Skeletal muscle cell (primary cell): ENCODE data around the gene RNF213.

ENCODE experiments used
- DNase-seq: peaks from one replicate; pipeline ENCODE4 v3.0.0-alpha.2; 2010; ENCODE audit warnings: low read depth
- H3K4me3 ChIP-seq: 2 replicates; pipeline ENCODE4 v1.5.1; 2011; ENCODE audit warnings: low read depth, mild to moderate bottlenecking, control low read depth, low read length, moderate library complexity

The RNF213 gene

DNA sequence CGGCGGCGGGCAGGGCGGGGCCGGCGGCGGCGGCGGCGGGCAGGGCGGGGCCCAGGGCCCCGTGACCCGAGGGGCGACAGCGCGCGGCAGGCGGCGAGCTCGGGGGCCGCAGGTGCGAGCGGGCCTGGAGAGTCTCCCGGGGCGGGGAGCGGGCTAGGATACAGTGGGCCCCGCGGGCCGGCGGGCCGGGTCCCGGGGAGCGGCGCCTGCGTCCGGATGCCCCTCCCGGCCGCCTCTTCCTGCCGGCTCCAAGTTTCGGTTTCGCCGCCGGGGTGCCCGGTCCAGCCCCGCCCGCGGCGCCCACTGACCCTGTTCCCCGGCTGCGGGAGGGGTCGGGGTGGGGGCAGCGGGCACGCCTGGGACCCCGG, at the start of gene RNF213:
TSS of gene RNF213 (plus strand) at position 62 of the 368 bp plus-strand sequence. CDS start 2,830 bp downstream, outside the sequence.
- no peak for DNase-seq
- peak within 1 kb of the TSS; percentile 73 for H3K4me3 ChIP-seq

DNA sequence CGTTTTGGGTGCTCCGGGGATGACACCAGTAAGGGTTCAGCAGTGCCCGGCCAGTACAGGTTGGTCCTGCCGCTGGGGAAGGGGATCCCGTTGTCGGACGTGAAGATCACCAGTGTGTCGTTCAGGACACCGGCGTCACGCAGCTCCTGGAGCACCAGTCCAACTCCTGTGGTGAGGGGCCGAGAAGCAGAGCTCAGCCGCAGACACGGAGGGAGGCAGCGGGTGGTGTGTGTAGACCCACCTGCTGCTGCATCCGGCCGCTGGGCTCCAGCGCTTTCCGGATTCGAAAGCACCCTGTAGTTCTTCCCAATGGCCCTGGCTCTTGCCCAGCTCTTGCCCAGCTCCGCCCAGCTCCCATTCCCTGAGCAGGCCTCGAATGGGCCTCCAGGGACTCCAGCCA, 48.5 kb upstream of the RNF213 start:
- no peak for DNase-seq
- no peak overlapping the region for H3K4me3 ChIP-seq

DNA sequence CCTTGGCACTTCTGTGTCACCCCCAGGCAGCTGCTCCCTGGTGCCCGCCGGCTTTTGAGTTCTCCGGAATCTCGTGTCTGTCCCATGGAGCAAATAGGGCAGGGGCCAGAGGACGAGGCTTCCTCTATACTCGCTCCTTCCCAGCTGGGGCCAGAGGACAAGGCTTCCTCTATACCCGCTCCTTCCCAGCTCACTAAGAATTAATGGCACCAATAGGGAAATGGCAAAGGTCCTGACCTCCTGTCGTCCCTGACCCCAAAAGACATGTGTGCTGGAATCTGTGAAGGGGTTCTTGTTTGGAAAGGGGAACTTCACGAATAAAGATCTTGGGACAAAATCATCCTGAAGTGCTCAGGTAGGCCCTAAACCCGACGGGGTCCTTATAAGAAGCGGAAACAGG, 48.1 kb upstream of the RNF213 start:
- no peak for DNase-seq
- H3K4me3 ChIP-seq: no peak overlapping the region

DNA sequence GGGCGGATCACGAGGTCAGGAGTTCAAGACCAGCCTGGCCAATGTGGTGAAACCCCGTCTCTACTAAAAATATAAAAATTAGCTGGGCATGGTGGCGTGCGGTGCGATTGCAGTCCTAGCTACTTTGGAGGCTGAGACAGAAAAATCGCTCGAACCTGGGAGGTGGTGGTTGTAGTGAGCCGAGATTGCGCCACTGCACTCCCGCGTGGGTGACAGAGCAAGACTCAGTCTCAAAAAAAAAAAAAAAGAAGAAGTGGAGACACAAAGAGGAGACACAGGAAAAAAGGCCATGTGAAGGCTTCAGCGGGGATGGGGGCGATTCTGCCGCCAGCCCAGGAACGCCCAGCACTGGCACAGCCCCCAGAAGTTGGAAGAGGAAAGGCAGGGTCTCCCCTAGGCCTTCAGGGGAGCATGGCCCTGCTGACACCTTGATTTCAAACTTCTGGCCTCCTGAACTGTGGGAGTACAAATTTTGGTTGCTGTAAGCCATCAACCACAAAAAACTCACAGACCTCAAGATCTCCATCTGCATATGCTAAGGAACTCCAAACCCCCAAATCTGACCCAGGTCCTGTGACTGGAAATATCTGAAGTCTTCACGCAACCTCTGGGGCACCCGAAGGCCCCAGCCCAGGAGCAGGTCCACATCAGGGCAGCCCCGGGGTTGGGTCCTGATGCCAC, 47.5 kb upstream of the RNF213 start:
- DNase-seq: no peak
- no peak overlapping the region for H3K4me3 ChIP-seq

DNA sequence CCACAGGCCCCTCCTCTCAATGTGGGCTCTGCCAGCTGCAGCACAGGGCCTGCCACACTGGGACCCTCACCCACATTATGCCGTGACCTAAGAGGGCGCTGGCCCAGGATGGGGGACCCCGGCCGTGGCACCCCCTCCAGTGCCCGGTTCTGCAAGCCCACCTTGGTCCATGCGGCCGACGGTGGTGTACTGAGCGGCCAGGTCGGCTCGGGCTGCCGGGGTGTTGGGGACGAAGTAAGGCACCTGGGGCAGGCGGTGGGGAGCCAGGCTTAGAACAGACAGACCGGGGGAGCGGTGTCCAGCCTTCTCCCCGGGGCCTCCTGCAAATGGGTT, 47.0 kb upstream of the RNF213 start:
- no peak for DNase-seq
- no peak overlapping the region for H3K4me3 ChIP-seq

DNA sequence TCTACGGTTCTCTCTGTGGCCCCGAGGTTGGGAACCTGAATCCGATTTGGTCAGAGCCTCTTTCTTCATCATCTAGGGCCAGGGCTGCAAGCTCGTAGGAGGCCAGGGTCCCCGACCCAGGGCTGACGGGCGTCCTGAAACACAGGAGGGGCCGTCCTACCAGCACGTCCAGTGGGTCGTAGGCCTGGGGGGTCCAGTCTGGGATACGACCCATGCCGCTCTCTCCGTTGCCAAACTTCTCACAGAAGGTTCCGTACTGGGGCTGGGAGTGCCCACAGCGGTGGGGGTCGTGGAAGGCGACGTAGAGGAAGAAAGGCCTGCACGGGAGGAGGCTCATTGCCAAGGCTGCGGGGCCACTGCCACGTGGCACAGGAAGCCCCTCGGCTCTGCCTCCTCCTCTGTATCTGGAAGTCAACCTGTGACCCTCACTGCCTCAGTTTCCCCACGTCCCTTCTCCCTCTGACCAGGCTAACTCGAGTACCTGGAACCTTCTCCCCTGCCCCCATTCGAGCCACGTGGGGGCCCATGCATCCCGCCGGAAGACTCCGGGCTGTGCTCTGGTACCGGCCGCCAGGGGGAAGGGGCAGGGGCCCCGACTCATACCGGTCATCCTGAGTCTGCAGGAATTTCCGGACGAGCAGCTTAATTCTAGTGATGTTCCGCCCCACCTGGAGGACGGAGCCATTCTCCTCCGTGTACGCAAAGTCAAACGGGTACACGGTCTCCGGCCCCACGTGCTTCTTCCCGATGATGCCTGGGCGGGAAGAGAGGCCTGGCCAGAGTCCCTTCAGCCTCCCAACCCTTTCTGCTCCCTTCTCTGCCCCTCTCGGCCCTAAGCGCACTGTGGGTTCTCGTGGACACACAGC, 46.4 kb upstream of the RNF213 start:
- no peak for DNase-seq
- no peak overlapping the region for H3K4me3 ChIP-seq

DNA sequence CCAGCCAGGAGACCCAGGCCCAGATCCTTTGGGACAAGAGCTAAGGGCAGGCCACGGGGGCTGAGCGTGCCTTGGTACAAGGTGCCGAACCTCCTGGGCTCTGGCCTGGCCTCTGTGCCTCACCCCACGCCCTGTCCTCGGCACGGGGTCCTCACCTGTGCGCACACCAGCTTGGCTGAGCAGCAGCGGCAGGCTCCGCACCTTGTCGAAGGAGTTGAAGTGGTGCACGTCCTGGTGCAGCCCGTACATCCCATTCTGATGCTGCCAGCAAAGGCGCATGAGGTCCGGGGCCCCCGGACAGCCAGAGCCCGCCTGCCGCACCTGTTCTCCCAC, 45.8 kb upstream of the RNF213 start:
- DNase-seq: no peak
- no peak overlapping the region for H3K4me3 ChIP-seq

DNA sequence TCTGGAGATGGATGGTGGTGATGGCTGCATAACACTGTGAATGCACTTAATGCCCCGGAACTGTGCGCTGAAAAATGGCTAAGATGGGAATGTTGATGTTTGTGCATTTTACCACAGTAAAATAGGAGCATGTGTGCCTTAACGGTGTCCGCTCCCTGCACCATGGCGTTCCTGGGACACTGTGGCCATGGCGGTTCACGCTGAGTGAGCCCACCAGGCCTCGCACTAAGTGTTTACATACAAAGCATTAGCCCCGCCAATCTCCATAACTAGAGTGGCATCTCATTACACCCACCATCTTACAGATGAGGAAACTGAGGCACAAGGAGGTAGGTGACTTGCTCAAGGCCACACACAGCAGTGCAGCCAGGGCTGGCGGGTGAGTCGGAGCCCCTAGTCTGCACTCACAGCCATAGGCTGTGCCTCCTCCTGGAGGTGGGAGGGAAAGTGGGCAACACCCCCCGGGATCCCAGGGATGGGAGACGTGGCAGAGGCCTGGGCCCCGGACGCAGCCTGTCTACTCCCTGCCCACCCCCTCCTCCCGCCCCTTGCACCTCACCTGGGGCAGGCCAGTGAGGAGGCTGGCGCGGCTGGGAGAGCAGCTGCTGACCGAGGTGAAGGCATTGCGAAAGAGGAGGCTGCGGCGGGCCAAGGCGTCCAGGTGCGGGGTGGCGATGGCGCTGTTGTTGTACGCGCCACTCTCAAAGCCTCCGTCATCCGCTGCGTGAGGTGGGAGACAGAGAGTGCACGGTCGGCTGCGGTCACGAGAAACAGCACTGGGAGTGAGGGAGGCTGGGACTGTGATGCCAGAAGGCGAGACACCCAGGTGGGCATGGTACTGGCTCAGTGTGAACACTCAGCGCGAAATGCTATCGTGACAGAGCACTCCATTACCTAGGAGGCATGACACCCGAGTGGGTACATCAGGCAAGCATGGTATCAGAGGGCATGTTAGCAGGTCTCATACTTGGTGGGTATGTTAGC, 43.9 kb upstream of the RNF213 start:
- no peak for DNase-seq
- H3K4me3 ChIP-seq: no peak overlapping the region

DNA sequence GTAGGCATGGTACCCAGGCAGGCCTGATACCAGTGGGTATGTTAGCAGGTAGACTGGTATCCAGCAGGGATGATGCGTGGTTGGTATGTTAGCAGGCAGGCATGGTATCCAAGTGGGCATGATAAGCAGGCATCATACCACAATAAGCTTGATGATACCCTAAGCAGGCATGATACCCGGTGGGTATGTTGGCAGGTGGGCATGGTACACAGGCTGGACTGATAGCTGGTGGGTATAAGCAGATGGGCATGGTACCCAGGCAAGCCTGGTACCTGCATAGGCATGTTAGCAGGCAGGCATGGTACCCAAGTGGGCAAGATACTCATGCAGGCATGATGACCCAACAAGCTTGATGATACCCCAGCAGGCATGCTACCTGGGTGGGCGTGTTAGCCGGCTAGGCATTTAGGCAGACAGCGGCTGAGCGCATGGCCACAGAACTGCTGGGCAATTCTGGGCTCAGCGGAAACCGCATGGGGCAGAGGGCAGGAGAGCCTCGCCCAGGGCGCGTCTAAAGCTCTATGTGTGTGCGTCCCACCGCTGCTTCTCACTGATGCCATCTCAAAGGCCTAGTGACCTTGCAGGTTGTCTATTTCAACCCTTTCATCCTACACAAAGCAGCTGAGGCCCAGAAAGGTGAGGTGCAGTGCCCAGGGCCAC, 42.8 kb upstream of the RNF213 start:
- no peak overlapping the region for H3K4me3 ChIP-seq
- no peak for DNase-seq

DNA sequence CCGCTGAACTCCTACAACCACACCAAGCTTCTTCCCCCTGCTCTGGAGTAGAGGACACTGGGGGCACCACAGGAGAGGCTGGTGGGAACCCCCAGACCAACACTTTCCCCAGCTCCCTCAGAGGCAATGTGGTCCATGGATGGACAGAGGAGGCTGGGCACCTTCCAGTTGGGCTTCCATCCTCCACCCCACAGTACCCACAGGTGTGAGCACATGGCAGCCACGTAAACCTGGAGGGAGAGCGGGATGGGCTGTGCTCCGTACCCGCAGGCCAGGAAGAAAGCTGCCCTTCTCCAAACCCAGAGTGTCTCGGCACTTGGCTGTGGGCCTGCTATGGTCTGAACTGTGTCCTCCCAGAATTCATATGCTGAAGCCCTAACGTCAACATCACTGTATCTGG, 42.3 kb upstream of the RNF213 start:
- no peak overlapping the region for H3K4me3 ChIP-seq

DNA sequence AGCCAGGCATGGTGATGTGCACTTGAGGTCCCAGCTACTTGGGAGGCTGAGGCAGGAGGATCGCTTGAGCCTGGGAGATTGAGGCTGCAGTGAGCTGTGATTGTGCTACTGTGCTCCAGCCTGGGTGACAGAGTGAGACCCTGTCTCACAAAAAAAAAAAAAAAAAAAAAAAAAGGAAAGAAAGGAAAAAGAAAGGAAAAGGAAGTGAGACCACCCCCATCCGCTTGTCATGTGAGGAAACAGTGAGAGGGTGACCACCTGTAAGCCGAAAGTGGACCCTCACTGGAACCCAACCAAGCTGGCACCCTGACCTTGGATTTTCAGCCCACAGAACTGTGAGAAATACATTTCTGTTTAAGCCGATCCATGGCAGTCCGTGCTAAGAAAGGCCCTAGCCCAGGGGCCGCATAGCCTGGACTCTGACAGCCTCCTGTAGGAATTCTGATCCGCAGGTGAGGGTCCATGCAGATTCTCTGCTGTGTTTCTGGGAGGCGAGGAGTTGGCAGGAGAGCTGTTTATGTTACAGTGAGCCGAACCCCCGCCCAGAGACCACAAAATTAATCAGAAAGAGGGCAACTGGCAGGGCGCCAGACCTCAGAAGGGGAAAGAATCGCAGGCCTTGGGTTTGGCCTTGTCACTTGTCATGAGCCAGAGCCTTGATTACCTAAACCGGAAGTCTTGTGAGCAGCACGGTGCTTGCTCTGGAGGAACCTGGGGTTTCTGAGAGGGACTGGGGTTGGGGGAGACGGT, 41.5 kb upstream of the RNF213 start:
- peak overlapping the region; percentile 79 for H3K4me3 ChIP-seq
- DNase-seq: peak; percentile 41

More for the DNA sequence above, 42.3 kb upstream of the RNF213 start:
- no peak for DNase-seq

DNA sequence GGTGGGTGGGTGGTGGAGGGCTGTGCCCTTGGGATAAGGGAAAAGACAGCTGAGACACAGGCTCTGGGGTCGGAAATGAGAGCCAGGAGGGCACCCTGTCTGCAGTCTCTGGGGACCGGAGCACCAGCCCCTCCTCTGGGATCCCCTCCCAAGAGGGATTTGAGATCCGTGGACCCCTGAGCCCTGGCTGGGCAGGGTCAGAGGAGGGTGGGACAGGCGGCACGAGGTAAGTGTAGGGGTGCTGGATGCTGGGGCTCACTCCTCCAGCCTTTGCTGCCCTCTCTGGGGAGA, 40.9 kb upstream of the RNF213 start:
- peak overlapping the region; percentile 79 for H3K4me3 ChIP-seq
- DNase-seq: no peak

DNA sequence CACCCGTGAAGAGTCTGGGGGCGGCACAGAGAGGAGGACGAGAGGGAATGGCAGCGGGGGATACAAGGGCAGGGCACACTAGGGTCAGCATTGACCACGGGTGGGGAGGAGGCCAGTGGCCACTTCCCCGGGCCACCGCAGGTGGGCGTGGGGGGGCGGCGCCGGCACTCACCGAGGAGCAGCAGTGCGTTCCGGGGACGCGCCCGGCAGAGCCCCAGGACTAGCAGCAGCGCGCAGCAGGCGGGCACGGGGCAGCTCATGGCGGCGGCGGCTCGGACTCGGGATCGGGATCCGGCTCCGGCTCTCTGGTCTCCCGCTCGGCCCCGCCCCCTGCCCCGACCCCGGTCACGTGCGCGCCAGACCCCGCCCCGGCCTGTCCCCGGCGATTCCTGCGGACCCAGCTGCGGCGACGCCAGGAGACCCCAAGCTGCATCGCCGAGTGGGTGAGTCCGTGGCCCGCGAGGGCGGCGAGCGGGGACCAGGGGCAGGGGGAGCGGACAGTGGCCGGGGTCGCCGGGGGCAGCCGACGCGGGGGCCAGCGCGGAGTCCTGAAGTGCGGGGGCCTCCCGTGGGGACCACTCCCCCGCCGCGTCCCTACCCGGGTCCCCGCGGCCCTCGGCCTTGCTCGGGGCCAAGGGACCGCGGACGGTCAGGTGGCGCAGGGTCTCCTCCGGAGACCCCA, 40.5 kb upstream of the RNF213 start, which contains the start of the genes SGSH and SLC26A11:
TSS of gene SGSH (minus strand) at position 280 of the 682 bp plus-strand sequence. CDS start at position 260, 20 bp downstream.
TSS of gene SLC26A11 (plus strand) at position 374 of the 682 bp plus-strand sequence. CDS start 1,134 bp downstream, outside the sequence.
- peak within 1 kb of the TSS; percentile 79 for H3K4me3 ChIP-seq
- DNase-seq: no peak

DNA sequence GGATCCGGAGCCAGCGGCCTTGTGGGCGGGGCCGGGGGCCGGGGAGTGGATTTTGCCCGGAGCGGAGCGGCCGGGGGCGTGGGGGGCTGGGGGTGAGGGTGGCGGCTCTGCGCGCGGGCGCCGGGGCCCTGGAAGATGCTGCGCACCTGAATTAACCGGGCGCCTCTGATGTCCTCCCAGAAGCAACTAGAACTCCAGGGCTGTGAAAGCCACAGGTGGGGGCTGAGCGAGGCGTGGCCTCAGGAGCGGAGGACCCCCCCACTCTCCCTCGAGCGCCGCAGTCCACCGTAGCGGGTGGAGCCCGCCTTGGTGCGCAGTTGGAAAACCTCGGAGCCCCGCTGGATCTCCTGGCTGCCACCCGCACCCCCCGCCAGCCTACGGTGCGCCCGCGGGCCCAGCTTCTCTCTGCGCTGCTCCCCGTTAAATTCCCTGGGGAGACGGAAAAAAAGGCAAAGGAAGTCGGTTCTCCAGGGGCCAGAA, 39.9 kb upstream of the RNF213 start:
- H3K4me3 ChIP-seq: peak overlapping the region; percentile 79
- DNase-seq: no peak

DNA sequence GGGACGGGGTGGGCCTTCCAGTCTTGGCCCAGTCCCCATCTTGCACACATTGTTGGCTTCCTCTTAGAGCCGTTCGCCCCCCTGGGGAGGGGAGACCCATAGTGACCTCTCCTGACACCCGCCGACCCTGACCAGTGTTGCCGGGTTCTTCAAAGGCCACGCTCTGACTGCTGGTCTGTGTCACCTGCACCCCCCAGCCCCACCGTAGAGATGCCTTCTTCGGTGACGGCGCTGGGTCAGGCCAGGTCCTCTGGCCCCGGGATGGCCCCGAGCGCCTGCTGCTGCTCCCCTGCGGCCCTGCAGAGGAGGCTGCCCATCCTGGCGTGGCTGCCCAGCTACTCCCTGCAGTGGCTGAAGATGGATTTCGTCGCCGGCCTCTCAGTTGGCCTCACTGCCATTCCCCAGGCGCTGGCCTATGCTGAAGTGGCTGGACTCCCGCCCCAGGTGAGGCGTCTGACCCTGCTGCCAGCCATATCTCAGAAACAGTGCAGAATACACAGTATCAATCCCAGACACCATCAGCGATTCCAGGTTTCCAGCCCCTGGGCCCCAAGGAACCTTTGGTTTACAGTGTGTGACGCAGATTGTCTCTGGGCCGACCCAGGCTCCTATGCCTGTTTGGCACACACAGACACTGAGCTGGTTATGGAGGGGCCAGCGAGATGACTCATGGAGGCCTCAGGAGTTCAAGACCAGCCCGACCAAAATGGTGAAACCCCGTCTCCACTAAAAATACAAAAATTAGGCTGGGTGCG, 39.1 kb upstream of the RNF213 start:
- peak overlapping the region; percentile 79 for H3K4me3 ChIP-seq
- DNase-seq: no peak

DNA sequence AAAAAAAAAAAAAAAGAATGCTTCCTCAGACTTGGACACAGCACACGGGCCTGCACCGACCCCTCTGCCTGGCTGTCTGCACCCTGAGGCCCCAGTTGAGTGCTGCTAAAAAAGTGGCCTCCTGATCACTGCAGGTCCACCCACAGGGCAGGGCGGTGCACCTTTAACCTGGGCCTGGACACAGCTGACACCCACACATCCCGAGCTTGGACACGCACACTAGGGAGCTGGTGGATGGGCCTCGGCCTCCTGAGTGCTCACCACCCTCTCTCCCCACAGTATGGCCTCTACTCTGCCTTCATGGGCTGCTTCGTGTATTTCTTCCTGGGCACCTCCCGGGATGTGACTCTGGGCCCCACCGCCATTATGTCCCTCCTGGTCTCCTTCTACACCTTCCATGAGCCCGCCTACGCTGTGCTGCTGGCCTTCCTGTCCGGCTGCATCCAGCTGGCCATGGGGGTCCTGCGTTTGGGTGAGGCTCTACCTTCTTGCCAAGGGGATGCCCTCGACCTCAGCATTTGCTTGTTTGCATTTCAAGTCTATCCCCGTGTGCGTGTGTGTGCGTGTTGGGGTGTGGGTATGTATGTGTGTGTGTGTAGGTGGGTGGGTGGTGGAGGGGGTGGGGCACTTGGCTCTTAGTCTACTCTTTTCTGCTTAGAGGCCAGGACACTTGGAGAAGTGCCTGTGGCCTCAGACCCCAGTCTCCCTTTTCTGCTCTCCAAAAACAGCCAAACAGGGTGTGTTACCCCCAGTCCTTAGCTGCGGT, 38.1 kb upstream of the RNF213 start:
- DNase-seq: no peak

More for the DNA sequence above, 38.1 kb upstream of the RNF213 start:
- no peak overlapping the region for H3K4me3 ChIP-seq
